Uterus (tissue), 4 donors: ENCODE data around the gene MAL. TPM values are rescaled to one million over a fixed set of nuclear protein-coding genes. Genes with fewer than 3 reads are reported as not detected.

Experiments used
- DNase-seq, 2 donors: peaks; one replicate each; pipeline ENCODE4 v3.0.0-alpha.2; 2019 to 2020
- H3K27ac ChIP-seq, 2 donors: fragments of 200-600 bp; sonication (generic); 1 replicate in 1 of 2; 2 replicates in 1 of 2; pipeline ENCODE4 v1.5.1; 2016 to 2018
- H3K27me3 ChIP-seq, 2 donors: fragments of 200-600 bp; sonication (generic); one replicate each; pipeline ENCODE4 v1.5.1; 2018 to 2019; ENCODE audit warnings: control low read depth in 1 of 2
- H3K36me3 ChIP-seq, 2 donors: fragments of 200-600 bp; sonication (generic); one replicate each; pipeline ENCODE4 v1.5.1; 2019; ENCODE audit warnings: control low read depth in 1 of 2
- H3K4me1 ChIP-seq, 2 donors: fragments of 200-600 bp; sonication (generic); one replicate each; pipeline ENCODE4 v1.5.1; 2018 to 2019; ENCODE audit warnings: control low read depth in 1 of 2
- H3K4me3 ChIP-seq, 2 donors: fragments of 200-600 bp; sonication (generic); 1 replicate in 1 of 2; 2 replicates in 1 of 2; pipeline ENCODE4 v1.5.1; 2018 to 2019; ENCODE audit warnings: mild to moderate bottlenecking in 1 of 2
- H3K9me3 ChIP-seq, 2 donors: fragments of 200-600 bp; sonication (generic); one replicate each; pipeline ENCODE4 v1.5.1; 2019; ENCODE audit warnings: control low read depth in 1 of 2
- POLR2A ChIP-seq, 2 donors: fragments of 450-650 bp; IDR thresholded peaks; one replicate each; pipeline ENCODE4 v1.6.1; 2016; ENCODE audit warnings: antibody characterized with exemption in 2 of 2, mild to moderate bottlenecking in 1 of 2, moderate library complexity in 1 of 2
- intact Hi-C: fragments of 100-400 bp; cut with DNase I; formaldehyde crosslinking; loops from one replicate; pipeline ENCODE4 v1.15.1; 2023; ENCODE audit warnings: low total_unique reads
- total RNA-seq, 4 donors: library from RNA; depleted of rRNA in 3 of 4; stranded (reverse); fragments of >200 nt in 3 of 4; gene quantifications; one replicate each; pipeline versions ENCODE4 v1.1.0 to v1.2.4, GENCODE V29; 2014 to 2023
- TF ChIP-seq, protein P1 (sequence below), 4 experiments: fragments of 200-600 bp in 2 of 4; fragments of 450-650 bp in 2 of 4; sonication (generic) in 2 of 4; IDR thresholded peaks; one replicate each; pipeline ENCODE4 v1.5.1; 2016 to 2019; ENCODE audit warnings: antibody characterized with exemption in 4 of 4, mild to moderate bottlenecking in 2 of 4, moderate library complexity in 1 of 4
- donor health status: DM: yes; HTN: yes; CAD: no.

The MAL gene
- total RNA-seq, 4 donors from 2014 or later = 0.29 to 1.7 (median 1.6) TPM; not detected in 1

DNA sequence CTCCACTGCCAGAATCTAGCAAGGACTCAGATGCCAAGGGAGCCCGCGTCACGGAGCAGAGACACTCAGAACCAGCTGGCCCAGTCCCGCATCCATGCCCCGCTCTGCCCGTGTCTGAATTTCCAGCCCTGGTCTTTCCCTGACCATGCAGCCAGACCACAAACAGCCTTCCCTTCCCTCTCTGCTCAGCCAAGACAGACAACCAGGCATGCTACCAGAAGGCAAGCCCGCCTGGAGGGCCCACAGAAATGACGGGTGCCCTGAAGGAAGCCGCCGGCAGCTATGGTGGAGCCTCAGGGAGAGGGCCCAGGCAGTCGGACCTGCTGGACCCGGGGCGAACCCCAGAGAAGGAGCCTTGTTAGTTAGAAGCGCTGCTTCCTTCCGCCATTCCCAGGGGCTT is 45.1 kb upstream of the MAL start:
- H3K36me3 ChIP-seq = no peaks in the 10 kb centered on the region
- H3K27ac ChIP-seq = no peak overlapping the region
- H3K27me3 ChIP-seq = no peaks in the 10 kb centered on the region
- H3K4me1 ChIP-seq = no peaks in the 10 kb centered on the region
- TF ChIP-seq POLR2A (IDR thresholded peaks at IDR 0.05) = no peak
- TF ChIP-seq, protein P1, sequence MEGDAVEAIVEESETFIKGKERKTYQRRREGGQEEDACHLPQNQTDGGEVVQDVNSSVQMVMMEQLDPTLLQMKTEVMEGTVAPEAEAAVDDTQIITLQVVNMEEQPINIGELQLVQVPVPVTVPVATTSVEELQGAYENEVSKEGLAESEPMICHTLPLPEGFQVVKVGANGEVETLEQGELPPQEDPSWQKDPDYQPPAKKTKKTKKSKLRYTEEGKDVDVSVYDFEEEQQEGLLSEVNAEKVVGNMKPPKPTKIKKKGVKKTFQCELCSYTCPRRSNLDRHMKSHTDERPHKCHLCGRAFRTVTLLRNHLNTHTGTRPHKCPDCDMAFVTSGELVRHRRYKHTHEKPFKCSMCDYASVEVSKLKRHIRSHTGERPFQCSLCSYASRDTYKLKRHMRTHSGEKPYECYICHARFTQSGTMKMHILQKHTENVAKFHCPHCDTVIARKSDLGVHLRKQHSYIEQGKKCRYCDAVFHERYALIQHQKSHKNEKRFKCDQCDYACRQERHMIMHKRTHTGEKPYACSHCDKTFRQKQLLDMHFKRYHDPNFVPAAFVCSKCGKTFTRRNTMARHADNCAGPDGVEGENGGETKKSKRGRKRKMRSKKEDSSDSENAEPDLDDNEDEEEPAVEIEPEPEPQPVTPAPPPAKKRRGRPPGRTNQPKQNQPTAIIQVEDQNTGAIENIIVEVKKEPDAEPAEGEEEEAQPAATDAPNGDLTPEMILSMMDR (IDR thresholded peaks at IDR 0.05) = no peak
- H3K4me3 ChIP-seq = no peak overlapping the region
- no peaks in the 10 kb centered on the region for H3K9me3 ChIP-seq
- intact Hi-C loops = no loop called here
- DNase-seq = no peak

DNA sequence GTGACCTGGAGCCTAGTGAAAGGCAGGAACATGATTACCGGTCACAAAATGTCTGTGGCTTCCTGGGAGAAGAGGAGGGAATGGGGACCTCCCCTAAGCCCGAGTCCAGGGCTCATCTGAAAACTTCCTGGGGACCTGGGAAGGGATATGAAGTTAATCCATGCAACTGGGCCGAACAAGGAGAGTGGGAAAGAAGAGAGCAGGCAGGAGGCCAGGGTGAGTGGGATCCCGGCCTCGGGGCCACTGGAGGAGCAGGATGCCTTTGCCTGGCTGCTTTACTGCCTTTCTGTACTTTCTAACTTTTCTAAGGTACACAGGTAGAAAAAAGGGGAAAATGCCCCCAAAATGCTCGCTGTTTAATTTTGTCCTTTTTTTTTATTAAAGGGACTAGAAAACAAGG is 43.4 kb upstream of the MAL start:
- DNase-seq = no peak
- no peak for TF ChIP-seq POLR2A (IDR thresholded peaks at IDR 0.05)
- no peaks in the 10 kb centered on the region for H3K9me3 ChIP-seq
- no peaks in the 10 kb centered on the region for H3K36me3 ChIP-seq
- H3K27ac ChIP-seq = no peak overlapping the region
- intact Hi-C loops = no loop called here
- H3K4me1 ChIP-seq = no peaks in the 10 kb centered on the region
- no peak overlapping the region for H3K4me3 ChIP-seq
- no peaks in the 10 kb centered on the region for H3K27me3 ChIP-seq

DNA sequence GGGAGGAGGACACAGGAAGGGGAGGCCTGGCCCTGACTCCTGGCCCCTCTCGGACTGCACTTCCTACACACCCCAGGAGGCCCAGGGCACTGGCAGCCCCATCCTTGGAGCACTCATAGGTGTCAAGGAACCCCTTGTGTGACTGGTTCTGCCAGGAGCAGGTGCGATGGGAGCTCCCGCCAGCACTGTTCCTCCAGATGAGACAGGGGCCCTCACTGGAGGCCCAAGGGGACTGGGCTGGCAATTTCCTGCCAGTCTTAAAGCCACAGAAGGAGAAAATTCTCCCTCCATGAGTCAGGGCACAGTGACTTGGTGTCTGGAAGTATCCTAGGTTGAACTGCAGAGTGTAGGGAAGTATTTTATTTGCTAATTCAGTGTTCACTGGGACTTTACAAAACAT is 42.8 kb upstream of the MAL start:
- no peak for DNase-seq
- TF ChIP-seq, protein P1 (IDR thresholded peaks at IDR 0.05) = no peak
- no peak for TF ChIP-seq POLR2A (IDR thresholded peaks at IDR 0.05)
- Histone ChIP-seq H3K9me3 (no peaks in the 10 kb centered on the region), H3K4me1 (no peaks in the 10 kb centered on the region), H3K4me3 (no peak overlapping the region), H3K27ac (no peak overlapping the region), H3K27me3 (no peaks in the 10 kb centered on the region), H3K36me3 (no peaks in the 10 kb centered on the region)
- intact Hi-C loops = no loop called here

DNA sequence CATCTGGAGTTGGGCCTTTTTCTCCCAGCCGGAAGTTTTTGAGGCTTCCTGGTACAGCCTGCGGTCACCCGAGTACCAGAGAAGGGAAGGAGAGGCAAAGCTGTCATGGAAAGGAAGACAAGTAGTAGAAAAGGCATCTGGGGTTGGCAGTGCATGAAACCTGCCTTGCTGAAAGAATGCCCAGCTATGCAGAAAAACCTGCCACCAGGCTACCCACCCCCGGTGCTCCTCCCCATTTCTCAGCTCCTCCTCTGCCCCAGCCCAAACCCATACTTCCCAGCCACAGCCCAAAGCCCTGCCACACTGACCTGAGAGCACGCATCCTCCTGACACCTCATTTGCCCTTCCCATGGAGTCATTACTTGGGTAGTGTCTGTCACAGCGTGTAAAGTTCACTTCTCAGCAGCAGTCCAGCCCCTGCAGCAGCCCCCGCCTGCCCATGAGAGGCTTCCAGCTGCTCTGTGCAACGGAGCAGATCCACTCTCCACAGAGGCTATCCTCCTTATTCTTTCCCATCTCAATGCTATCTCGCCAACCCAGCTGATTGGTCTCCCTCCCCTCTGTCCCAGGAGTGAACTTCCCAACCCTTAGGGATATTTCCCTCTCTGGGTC is 40.4 kb upstream of the MAL start:
- H3K4me3 ChIP-seq = no peak overlapping the region
- no peaks in the 10 kb centered on the region for H3K36me3 ChIP-seq
- intact Hi-C loops = no loop called here
- no peaks in the 10 kb centered on the region for H3K9me3 ChIP-seq
- no peak overlapping the region for H3K27ac ChIP-seq
- TF ChIP-seq, protein P1 (IDR thresholded peaks at IDR 0.05) = no peak
- no peak for TF ChIP-seq POLR2A (IDR thresholded peaks at IDR 0.05)
- no peaks in the 10 kb centered on the region for H3K27me3 ChIP-seq
- no peaks in the 10 kb centered on the region for H3K4me1 ChIP-seq
- DNase-seq = no peak

DNA sequence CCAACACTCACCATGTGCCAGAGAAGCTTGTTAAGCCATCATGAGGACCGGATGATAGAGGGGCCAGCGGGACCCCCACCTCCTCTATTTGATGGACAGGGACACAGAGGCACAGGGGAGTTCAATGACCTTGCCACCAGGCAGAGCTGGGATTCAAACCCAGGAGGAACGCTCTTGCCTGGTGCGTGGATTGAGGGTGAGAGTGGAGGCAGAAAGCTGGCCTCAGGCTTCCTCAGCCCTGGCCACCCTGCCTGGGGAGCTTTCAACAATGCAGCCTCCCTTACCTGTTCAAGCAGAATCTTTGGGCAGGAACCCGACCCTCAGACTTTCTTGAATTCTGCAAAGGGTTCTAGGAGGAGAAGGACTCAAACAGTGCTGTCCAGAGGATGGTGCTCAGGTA is 39.9 kb upstream of the MAL start:
- DNase-seq = no peak

More for the DNA sequence above, 39.9 kb upstream of the MAL start:
- Histone ChIP-seq H3K4me1 (no peaks in the 10 kb centered on the region), H3K9me3 (no peaks in the 10 kb centered on the region), H3K27ac (no peak overlapping the region), H3K36me3 (no peaks in the 10 kb centered on the region), H3K27me3 (no peaks in the 10 kb centered on the region), H3K4me3 (no peak overlapping the region)
- no peak for TF ChIP-seq POLR2A (IDR thresholded peaks at IDR 0.05)
- TF ChIP-seq, protein P1 (IDR thresholded peaks at IDR 0.05) = no peak
- intact Hi-C loops = no loop called here
